RCC 7860 (cell line): ENCODE results near the gene RPS6KB1.
"Not testable (repeated sequence)": the region's sequence is repeated elsewhere in the genome, so short reads cannot be mapped to it uniquely, and the experiment has no call there.

Source experiments
- DNase-seq: peaks from one replicate; pipeline ENCODE4 v3.0.0-alpha.2; 2015; ENCODE audit warnings: low spot score
- FAIRE-seq: peaks from 2 replicates; lab custom pipeline; 2012; peaks lifted over from hg19 to GRCh38; lab: Jason Lieb, UNC

The RPS6KB1 gene

GRCh38 chr17:59933317-59933716, 40.4 kb downstream of the RPS6KB1 start:
- FAIRE-seq, DNase-seq: not testable (repeated sequence)

GRCh38 chr17:59940697-59941096, 47.8 kb downstream of the RPS6KB1 start:
- not testable (repeated sequence) for FAIRE-seq, DNase-seq

GRCh38 chr17:59941131-59941530, 48.2 kb downstream of the RPS6KB1 start:
- no peak for DNase-seq
- no peak for FAIRE-seq

- FAIRE-seq, DNase-seq: not testable (repeated sequence)
Observed at GRCh38 chr17:59946433-59946832, 53.5 kb downstream of the RPS6KB1 start.

GRCh38 chr17:59947310-59947709, 54.4 kb downstream of the RPS6KB1 start:
- not testable (repeated sequence) for FAIRE-seq, DNase-seq

GRCh38 chr17:59950049-59950448, 57.1 kb downstream of the RPS6KB1 start:
- DNase-seq (no peak), FAIRE-seq (no peak)

GRCh38 chr17:59954856-59955255, 61.9 kb downstream of the RPS6KB1 start:
- no peak for FAIRE-seq
- DNase-seq: no peak

- not testable (repeated sequence) for DNase-seq, FAIRE-seq
Observed at GRCh38 chr17:59959574-59959973, 66.7 kb downstream of the RPS6KB1 start.

- FAIRE-seq (no peak), DNase-seq (no peak)
Observed at GRCh38 chr17:59962739-59963318, 69.9 kb downstream of the RPS6KB1 start.

- FAIRE-seq (no peak), DNase-seq (peak; percentile 44)
Observed at GRCh38 chr17:59963738-59964481, 71.0 kb downstream of the RPS6KB1 start.

GRCh38 chr17:59964482-59965328, 71.8 kb downstream of the RPS6KB1 start, which contains the start of gene RNFT1:
TSS of gene RNFT1 (minus strand) at chr17:59964740. CDS start at chr17:59964663, 77 bp downstream.
- FAIRE-seq: no peak
- peak; percentile 46 for DNase-seq

- not testable (repeated sequence) for FAIRE-seq, DNase-seq
Observed at GRCh38 chr17:59971771-59972170, 78.8 kb downstream of the RPS6KB1 start.

GRCh38 chr17:59972778-59973177, 79.9 kb downstream of the RPS6KB1 start:
- FAIRE-seq (no peak), DNase-seq (no peak)

- FAIRE-seq, DNase-seq: not testable (repeated sequence)
Observed at GRCh38 chr17:59973483-59973882, 80.6 kb downstream of the RPS6KB1 start.

- DNase-seq, FAIRE-seq: not testable (repeated sequence)
Observed at GRCh38 chr17:59975166-59975565, 82.2 kb downstream of the RPS6KB1 start.

- FAIRE-seq, DNase-seq: not testable (repeated sequence)
Observed at GRCh38 chr17:59996608-59997007, 103.7 kb downstream of the RPS6KB1 start.
